HG03342 (cell line): ENCODE data around the gene ZNF512B.
"Not testable (repeated sequence)": the region's sequence is repeated elsewhere in the genome, so short reads cannot be mapped to it uniquely, and the experiment has no call there.

Experiments used
- ATAC-seq: cut with Tn5 transposase; IDR thresholded peaks from one replicate; pipeline ENCODE4 v1.9.1; 2021; ENCODE audit warnings: mild to moderate bottlenecking, moderate library complexity; ENCODE audit not compliant: unreplicated experiment

Gene ZNF512B

GRCh38 chr20:63969838-63970713 is at the start of gene ZNF512B:
ZNF512B (minus strand) TSS chr20:63969930; CDS start chr20:63967950, 1,980 bp downstream.
- ATAC-seq: no peak

- ATAC-seq: no peak
These were observed 45.9 kb upstream of the ZNF512B start for GRCh38 chr20:64015635-64016034.

GRCh38 chr20:64012385-64013154 is 42.8 kb upstream of the ZNF512B start:
- not testable (repeated sequence) for ATAC-seq

GRCh38 chr20:64011366-64011779 is 41.6 kb upstream of the ZNF512B start:
- ATAC-seq: no peak

- ATAC-seq: no peak
These were observed 41.0 kb upstream of the ZNF512B start for GRCh38 chr20:64010711-64011237.

- ATAC-seq: no peak
These were observed 40.2 kb upstream of the ZNF512B start for GRCh38 chr20:64009811-64010387.

GRCh38 chr20:64006902-64007301 is 37.2 kb upstream of the ZNF512B start:
- no peak for ATAC-seq

GRCh38 chr20:64006490-64006889 is 36.8 kb upstream of the ZNF512B start:
- ATAC-seq: no peak

- ATAC-seq: no peak
These were observed 35.7 kb upstream of the ZNF512B start for GRCh38 chr20:64005394-64005793.

- ATAC-seq: no peak
These were observed 34.4 kb upstream of the ZNF512B start for GRCh38 chr20:64003960-64004725.

- ATAC-seq: no peak
These were observed 31.9 kb upstream of the ZNF512B start for GRCh38 chr20:64001607-64002011.

GRCh38 chr20:64000906-64001305 is 31.2 kb upstream of the ZNF512B start:
- ATAC-seq: no peak

- ATAC-seq: no peak
These were observed 13.2 kb upstream of the ZNF512B start for GRCh38 chr20:63982937-63983336.

- peak; percentile 50 for ATAC-seq
These were observed 11.3 kb upstream of the ZNF512B start, which contains the start of gene PRPF6 for GRCh38 chr20:63980806-63981728. PRPF6 (plus strand) TSS chr20:63981132; CDS start chr20:63981246, 114 bp downstream.

GRCh38 chr20:63980317-63980805 is 10.6 kb upstream of the ZNF512B start:
- no peak for ATAC-seq

GRCh38 chr20:63979557-63980316 is 10.0 kb upstream of the ZNF512B start, which contains the start of gene SAMD10:
SAMD10 (minus strand) TSS chr20:63979642; CDS start chr20:63979467, 175 bp downstream.
- peak; percentile 40 for ATAC-seq

- ATAC-seq: peak; percentile 0
These were observed 9.5 kb upstream of the ZNF512B start for GRCh38 chr20:63979229-63979556.
